ENCODE measurements around the gene FLNC.

GRCh38 chr7:128865303-128865702, 35.1 kb downstream of the FLNC start:
- no peak for TF ChIP-seq CTCF (IDR thresholded peaks at IDR 0.05)
- TF ChIP-seq EZH2 (IDR thresholded peaks at IDR 0.05): no peak
